Raji (cell line): ENCODE results near the gene ARFGAP1.

ENCODE experiments used
- POLR2A ChIP-seq: IDR thresholded peaks from 2 replicates; pipeline ENCODE4 v1.6.1; 2011; ENCODE audit warnings: low read depth, low read length, control low read depth; ENCODE audit not compliant: insufficient read depth

The ARFGAP1 gene

DNA sequence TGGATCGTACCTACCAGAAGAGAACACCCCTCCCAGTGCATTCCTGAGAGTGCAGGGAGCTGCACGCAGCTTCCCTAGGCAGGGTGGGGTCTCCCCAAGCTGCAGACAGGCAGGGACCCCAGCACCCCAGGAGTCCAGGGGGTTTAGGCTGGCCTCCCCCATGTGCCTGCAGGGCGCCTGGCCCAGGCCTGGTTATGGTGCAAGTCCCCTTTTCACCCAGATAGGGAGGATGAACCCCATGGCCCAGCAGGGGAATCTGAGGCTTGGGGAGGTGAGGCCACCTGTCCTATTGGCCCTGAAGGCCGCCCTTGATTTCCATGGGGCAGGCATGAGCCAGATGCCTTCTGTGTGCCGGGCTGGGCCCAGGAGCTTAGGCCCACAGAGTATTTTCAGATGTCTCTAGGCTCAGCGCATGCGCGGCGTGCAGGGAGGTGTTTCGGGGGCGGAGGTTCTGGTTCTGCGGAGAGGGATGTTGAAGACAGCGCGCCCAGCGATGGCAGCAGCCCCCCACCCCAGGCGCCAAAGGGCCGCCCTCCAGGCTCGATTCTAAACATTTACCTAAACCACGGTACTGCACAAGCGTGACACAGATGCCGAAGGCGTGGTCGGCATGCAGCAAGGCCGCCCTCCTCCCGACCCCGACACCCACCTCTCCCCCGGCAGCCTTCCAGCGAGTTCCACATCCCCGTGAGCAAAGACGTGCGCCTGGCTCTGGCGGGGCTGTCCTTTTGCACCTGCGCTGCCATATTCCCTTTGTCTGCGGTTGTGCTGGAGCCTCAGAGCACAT, 49.7 kb downstream of the ARFGAP1 start:
- no peak for TF ChIP-seq POLR2A

GRCh38 chr20:63322933-63323273, 50.3 kb downstream of the ARFGAP1 start:
- no peak for TF ChIP-seq POLR2A

GRCh38 chr20:63323357-63323981, 50.9 kb downstream of the ARFGAP1 start:
- TF ChIP-seq POLR2A, result no peak

DNA sequence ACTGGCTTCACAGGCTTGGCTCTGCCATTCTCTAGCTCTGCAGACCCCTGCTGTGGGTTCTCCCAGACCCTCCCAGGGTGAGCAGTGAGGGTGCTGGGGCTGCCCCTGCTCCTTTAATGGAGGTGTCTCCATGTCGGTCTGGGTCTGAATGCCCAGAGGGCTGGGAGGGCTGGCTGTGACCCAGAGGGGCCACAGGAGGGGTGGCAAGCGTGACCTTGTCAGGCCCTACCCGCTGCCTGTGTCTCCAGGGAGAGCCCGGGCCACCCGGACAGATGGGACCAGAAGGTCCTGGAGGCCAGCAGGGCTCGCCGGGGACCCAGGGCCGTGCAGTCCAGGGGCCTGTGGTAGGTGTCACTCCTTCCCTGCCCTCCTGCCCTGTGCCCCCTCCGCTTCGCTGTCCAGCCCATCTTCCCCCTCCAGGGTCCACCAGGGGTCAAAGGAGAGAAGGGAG, 52.4 kb downstream of the ARFGAP1 start:
- TF ChIP-seq POLR2A, result no peak

DNA sequence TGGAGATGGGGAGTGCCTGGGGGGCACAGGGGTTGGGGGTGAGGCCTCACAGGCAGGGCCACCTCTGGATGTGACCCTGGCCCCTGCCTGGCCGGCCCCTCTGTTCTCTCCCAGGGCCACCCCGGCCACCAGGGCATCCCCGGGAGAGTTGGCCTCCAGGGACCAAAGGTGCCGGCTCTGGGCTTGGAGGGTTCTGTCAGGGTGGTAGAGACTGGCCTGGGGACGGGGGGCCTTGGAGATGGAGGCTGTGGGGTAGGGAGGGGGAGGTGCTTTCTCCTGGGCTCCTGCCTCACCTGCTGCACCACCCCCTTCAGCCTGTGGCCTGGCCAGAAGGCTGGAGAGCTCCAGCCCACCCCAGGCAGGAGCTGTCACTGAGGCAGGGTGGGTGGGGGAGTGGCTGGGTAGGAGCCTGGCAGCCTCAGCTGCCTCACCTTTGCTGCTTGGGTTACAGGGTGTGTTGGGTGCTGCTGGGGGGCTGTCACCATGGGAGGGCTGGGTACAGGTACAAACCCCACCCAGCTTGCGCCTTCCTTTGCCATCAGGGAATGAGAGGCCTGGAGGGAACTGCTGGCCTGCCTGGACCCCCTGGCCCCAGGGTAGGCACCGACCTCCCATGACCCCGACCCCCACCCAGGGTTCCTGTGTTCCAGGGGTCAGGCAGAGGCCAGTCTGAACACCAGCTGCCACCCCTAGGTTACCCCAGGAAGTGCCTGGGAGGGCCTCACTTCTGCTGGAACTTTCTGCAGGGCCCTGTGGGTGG, 53.1 kb downstream of the ARFGAP1 start:
- TF ChIP-seq POLR2A, result no peak

DNA sequence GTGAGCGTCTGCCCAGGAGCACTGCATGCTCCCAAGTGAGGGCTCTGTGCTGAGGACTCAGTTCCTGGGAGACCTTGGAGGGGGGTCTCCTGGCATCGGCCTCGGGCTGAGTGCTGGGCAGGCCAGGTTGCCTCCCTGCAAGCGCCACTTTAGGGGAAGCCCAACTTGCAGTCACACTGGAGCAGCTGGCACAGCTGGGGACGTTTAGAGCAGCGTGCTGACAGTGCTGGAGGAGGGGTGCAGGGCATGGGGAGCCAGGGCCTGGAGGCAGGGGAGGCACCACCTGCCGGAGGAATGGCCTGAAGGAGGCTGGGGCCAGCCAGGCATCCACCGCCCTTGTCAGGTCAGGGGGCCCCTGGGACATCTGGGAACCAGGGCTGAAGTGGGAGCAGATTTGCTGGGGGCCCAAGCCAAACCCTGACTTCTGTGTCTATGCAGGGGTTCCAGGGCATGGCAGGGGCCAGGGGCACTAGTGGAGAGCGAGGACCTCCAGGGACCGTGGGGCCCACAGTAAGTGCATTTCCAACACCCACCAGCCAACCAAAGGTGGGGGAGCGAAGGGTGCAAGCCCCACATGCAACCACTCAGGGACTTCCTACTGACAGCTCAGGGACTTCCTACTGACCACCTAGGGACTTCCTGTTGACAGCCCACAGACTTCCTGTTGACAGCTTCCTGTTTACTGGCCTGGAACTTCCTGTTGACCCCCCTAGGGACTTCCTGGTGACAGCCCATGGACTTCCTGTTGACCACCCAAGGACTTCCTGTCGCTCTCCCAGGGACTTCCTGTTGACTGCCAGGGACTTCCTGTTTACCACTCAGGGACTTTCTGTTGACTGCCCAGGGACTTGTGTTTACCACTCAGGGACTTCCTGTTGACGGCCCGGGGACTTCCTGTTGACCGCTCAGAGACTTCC, 54.0 kb downstream of the ARFGAP1 start:
- TF ChIP-seq POLR2A, result no peak

GRCh38 chr20:63327231-63327745, 54.7 kb downstream of the ARFGAP1 start:
- no peak for TF ChIP-seq POLR2A

- TF ChIP-seq POLR2A, result no peak
These were observed 55.5 kb downstream of the ARFGAP1 start for GRCh38 chr20:63328026-63328700.

- no peak for TF ChIP-seq POLR2A
These were observed 56.2 kb downstream of the ARFGAP1 start for GRCh38 chr20:63328718-63329275.

- no peak for TF ChIP-seq POLR2A
These were observed 56.9 kb downstream of the ARFGAP1 start for GRCh38 chr20:63329331-63330083.

GRCh38 chr20:63330084-63330760, 57.6 kb downstream of the ARFGAP1 start:
- no peak for TF ChIP-seq POLR2A

DNA sequence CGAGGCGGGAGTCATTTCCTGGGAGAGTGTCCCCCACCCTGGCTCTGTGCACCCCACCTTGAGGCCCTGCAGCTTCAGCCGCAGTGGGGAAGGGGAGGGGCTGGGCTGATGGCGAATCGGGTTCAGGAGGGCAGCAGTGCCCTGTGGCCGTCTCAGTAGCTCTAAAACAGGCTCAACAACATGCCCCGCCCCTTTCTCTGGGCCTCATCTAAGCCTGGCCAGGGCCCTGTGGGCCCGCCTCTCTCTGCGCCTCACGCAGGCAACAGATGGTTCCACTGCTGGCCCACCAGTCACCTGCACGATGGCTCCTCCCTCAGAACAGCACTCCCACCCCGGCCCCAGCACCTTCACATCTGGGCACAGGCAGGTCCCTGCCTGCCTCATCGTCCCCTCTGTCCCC, 58.3 kb downstream of the ARFGAP1 start:
- no peak for TF ChIP-seq POLR2A
